DOHH2 (cell line): Measurements from ENCODE around the gene POLR3K.

ENCODE experiments used
- H3F3A ChIP-seq: fragments of 200-600 bp; sonication (generic), shearing (Covaris generic); 2 replicates; pipeline ENCODE4 v1.6.0; 2016; ENCODE audit warnings: antibody characterized with exemption, mild to moderate bottlenecking; ENCODE audit not compliant: control insufficient read depth, insufficient read depth
- H3K27ac ChIP-seq: fragments of 200-600 bp; sonication (generic); 2 replicates; pipeline ENCODE4 v1.5.1; 2014; ENCODE audit warnings: low read depth, mild to moderate bottlenecking, low read length, moderate library complexity
- H3K27me3 ChIP-seq: fragments of 200-600 bp; sonication (generic); 2 replicates; pipeline ENCODE4 v1.6.1; 2014; ENCODE audit warnings: mild to moderate bottlenecking, low read length, mixed read lengths; ENCODE audit not compliant: control insufficient read depth
- H3K36me3 ChIP-seq: fragments of 200-600 bp; sonication (generic); 2 replicates; pipeline ENCODE4 v1.6.1; 2014; ENCODE audit warnings: mild to moderate bottlenecking, low read length, moderate library complexity, mixed read lengths; ENCODE audit not compliant: control insufficient read depth
- H3K4me1 ChIP-seq: fragments of 200-600 bp; sonication (generic); 2 replicates; pipeline ENCODE4 v1.6.1; 2014; ENCODE audit warnings: mild to moderate bottlenecking, low read length, mixed read lengths; ENCODE audit not compliant: control insufficient read depth
- H3K4me2 ChIP-seq: fragments of 200-600 bp; sonication (generic); 2 replicates; pipeline ENCODE4 v1.6.0; 2014; ENCODE audit warnings: mild to moderate bottlenecking, low read length, moderate library complexity
- H3K4me3 ChIP-seq: fragments of 200-600 bp; sonication (generic); 2 replicates; pipeline ENCODE4 v1.5.1; 2014; ENCODE audit warnings: mild to moderate bottlenecking, low read length, mixed read lengths
- H3K79me2 ChIP-seq: fragments of 200-600 bp; sonication (generic); 2 replicates; pipeline ENCODE4 v1.6.1; 2014; ENCODE audit warnings: mild to moderate bottlenecking, low read length, mixed read lengths; ENCODE audit not compliant: control insufficient read depth
- H3K9me2 ChIP-seq: fragments of 200-600 bp; sonication (generic); replicated peaks from 2 replicates; pipeline ENCODE4 v1.6.1; 2014; ENCODE audit warnings: mild to moderate bottlenecking, low read length, mixed read lengths; ENCODE audit not compliant: control insufficient read depth
- H3K9me3 ChIP-seq: fragments of 200-600 bp; sonication (generic); 2 replicates; pipeline ENCODE4 v1.6.1; 2014; ENCODE audit warnings: antibody characterized with exemption, low read length, mixed read lengths; ENCODE audit not compliant: control insufficient read depth, insufficient read depth
- H4K20me1 ChIP-seq: fragments of 200-600 bp; sonication (generic); 2 replicates; pipeline ENCODE4 v1.6.0; 2014; ENCODE audit warnings: low read depth, mild to moderate bottlenecking, antibody characterized with exemption, low read length, moderate library complexity; ENCODE audit not compliant: control insufficient read depth, insufficient read depth
- EZH2phosphoT487 ChIP-seq: fragments of 200-600 bp; sonication (generic); IDR thresholded peaks from 2 replicates; pipeline ENCODE4 v1.6.1; 2017; ENCODE audit warnings: borderline replicate concordance, mild to moderate bottlenecking, antibody characterized with exemption, low read length, moderate library complexity, mixed read lengths
- TF ChIP-seq, protein P1 (sequence below): fragments of 200-600 bp; sonication (generic); IDR thresholded peaks from one replicate; pipeline ENCODE4 v1.5.1; 2014; ENCODE audit warnings: antibody characterized with exemption, mild to moderate bottlenecking, low read depth, low read length; ENCODE audit not compliant: poor library complexity, severe bottlenecking

Gene POLR3K

GRCh38 chr16:57711-58110 lies 4.3 kb upstream of the POLR3K start:
- no peaks in the 10 kb centered on the region for H3K9me2 ChIP-seq
- peaks cover 27% of the 10 kb centered on the region for H3K79me2 ChIP-seq
- no peaks in the 10 kb centered on the region for H3K9me3 ChIP-seq
- no peak for TF ChIP-seq EZH2phosphoT487
- TF ChIP-seq, protein P1, sequence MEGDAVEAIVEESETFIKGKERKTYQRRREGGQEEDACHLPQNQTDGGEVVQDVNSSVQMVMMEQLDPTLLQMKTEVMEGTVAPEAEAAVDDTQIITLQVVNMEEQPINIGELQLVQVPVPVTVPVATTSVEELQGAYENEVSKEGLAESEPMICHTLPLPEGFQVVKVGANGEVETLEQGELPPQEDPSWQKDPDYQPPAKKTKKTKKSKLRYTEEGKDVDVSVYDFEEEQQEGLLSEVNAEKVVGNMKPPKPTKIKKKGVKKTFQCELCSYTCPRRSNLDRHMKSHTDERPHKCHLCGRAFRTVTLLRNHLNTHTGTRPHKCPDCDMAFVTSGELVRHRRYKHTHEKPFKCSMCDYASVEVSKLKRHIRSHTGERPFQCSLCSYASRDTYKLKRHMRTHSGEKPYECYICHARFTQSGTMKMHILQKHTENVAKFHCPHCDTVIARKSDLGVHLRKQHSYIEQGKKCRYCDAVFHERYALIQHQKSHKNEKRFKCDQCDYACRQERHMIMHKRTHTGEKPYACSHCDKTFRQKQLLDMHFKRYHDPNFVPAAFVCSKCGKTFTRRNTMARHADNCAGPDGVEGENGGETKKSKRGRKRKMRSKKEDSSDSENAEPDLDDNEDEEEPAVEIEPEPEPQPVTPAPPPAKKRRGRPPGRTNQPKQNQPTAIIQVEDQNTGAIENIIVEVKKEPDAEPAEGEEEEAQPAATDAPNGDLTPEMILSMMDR, result no peak
- H3F3A ChIP-seq, result peaks cover 1% of the 10 kb centered on the region; the same call in 1 of the 2 replicates
- H3K4me2 ChIP-seq, result no peak overlapping the region
- peaks cover 49% of the 10 kb centered on the region for H3K36me3 ChIP-seq
- H3K4me1 ChIP-seq, result peaks cover 6% of the 10 kb centered on the region
- H4K20me1 ChIP-seq, result no peaks in the 10 kb centered on the region
- no peak overlapping the region for H3K4me3 ChIP-seq
- no peak overlapping the region for H3K27ac ChIP-seq
- no peaks in the 10 kb centered on the region for H3K27me3 ChIP-seq

DNA sequence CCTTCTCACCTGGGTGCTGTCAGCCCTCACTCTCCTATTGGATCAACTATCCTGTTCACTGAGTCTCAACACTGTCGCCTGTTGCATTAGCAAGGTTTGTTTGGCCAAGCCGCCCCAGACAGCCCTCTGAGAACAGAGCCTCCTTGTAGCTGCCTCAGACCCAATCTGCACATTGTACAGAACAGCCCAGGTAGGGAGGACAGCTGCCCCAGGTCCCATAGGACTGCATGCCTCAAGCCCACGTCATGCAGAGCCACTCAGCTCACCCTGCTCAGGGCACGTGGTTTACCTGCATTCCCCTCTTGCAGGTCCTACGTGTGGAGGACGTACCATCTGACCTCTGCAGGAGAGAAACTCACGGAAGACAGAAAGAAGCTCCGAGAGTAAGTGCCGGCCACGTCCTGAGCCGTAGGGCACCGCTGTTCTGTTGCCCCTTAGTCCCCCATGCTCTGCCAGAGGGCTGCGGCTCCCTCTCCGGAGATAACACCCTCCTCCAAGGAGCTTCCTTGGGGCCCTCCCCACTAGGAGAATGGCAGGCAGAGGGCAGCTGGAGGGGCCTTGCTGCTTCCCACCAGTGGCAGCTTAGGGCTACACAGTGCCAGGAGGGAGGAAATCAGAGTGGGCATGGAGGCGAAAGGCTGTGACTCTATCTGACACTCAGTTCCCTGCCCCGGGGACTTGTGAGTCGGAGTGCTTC lies 3.0 kb upstream of the POLR3K start:
- Histone ChIP-seq H3K27ac (no peak overlapping the region), H3K36me3 (peaks cover 56% of the 10 kb centered on the region)

DNA sequence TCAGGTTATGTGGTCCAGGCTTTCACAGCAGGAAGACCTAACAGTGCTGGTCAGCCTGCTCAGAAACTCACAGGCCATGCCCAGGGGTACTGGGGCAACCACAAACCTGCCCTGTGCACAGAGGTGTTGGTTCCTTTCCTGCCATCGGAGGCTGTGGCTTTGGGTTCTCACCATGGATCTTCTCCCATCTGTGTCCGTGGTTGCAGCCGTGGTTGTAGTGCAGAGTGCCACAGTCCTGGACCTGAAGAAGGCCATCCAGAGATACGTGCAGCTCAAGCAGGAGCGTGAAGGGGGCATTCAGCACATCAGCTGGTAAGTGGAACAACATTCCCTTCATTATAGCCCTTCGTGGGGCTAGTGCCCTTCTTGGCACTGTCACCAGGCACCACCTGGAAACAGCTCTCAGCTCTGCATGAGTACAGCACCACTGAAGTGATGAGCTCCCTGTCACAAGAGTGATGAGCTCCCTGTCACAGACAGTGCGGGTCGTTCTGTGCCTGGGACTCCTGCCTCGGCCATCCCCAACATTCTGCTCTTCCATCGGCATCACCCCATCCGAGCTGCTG lies 2.2 kb upstream of the POLR3K start:
- TF ChIP-seq, protein P1, result no peak
- no peak for TF ChIP-seq EZH2phosphoT487
- Histone ChIP-seq H3K9me2 (no peaks in the 10 kb centered on the region), H3K79me2 (peaks cover 48% of the 10 kb centered on the region)

More for the DNA sequence above, 3.0 kb upstream of the POLR3K start:
- peaks cover 3% of the 10 kb centered on the region; the same call in 1 of the 2 replicates for H3F3A ChIP-seq
- no peak overlapping the region for H3K4me2 ChIP-seq
- H3K4me3 ChIP-seq, result no peak overlapping the region
- peaks cover 40% of the 10 kb centered on the region for H3K79me2 ChIP-seq
- H3K9me3 ChIP-seq, result no peaks in the 10 kb centered on the region
- peaks cover 13% of the 10 kb centered on the region for H3K4me1 ChIP-seq
- TF ChIP-seq EZH2phosphoT487, result no peak
- TF ChIP-seq, protein P1, result no peak
- no peaks in the 10 kb centered on the region for H3K9me2 ChIP-seq
- 0 out of 2 replicates have a peak, but pooled peaks cover 2% of the 10 kb centered on the region for H4K20me1 ChIP-seq
- no peaks in the 10 kb centered on the region for H3K27me3 ChIP-seq

More for the DNA sequence above, 2.2 kb upstream of the POLR3K start:
- Histone ChIP-seq H3K36me3 (peaks cover 63% of the 10 kb centered on the region), H3K4me1 (peaks cover 21% of the 10 kb centered on the region), H3K27ac (no peak overlapping the region), H3K4me2 (no peak overlapping the region), H3K27me3 (no peaks in the 10 kb centered on the region), H4K20me1 (0 out of 2 replicates have a peak, but pooled peaks cover 9% of the 10 kb centered on the region), H3F3A (peaks cover 3% of the 10 kb centered on the region; the same call in 1 of the 2 replicates), H3K4me3 (no peak overlapping the region), H3K9me3 (no peaks in the 10 kb centered on the region)
